Measurements from ENCODE around the gene ARFGAP3.

Gene ARFGAP3, protein sequence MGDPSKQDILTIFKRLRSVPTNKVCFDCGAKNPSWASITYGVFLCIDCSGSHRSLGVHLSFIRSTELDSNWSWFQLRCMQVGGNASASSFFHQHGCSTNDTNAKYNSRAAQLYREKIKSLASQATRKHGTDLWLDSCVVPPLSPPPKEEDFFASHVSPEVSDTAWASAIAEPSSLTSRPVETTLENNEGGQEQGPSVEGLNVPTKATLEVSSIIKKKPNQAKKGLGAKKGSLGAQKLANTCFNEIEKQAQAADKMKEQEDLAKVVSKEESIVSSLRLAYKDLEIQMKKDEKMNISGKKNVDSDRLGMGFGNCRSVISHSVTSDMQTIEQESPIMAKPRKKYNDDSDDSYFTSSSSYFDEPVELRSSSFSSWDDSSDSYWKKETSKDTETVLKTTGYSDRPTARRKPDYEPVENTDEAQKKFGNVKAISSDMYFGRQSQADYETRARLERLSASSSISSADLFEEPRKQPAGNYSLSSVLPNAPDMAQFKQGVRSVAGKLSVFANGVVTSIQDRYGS

GRCh38 chr22:42856865-42857704 lies at the start of gene ARFGAP3:
Gene ARFGAP3 (minus strand): TSS chr22:42857273. CDS start chr22:42857182, 91 bp downstream.
- peak; percentile 93 for DNase-seq (ENCODE audit: low spot score)

DNA sequence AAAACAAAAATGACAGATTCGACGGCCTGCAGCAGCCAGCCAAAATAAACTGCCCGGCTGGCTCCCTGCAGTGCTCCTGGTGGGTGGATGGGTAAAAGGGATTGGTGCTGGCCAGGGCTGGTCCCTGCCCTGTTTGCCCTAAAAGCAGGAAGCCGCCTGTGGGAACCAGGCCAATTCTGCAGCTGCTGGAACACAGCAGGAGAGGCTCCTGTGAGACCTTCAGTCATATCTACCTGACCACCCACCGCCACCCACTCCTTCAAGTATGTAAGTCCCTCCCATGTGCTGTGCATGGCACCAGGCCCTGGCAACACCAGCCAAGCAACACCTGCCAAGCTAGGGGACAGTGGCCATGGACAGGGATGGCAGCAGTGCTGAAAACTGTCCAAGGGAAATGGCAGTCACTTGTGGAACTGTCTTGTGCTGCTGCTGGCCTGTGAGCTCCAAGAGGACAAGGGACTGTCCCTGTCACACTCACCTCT lies 48.7 kb upstream of the ARFGAP3 start:
- DNase-seq (ENCODE audit: low spot score) = peak; percentile 27

DNA sequence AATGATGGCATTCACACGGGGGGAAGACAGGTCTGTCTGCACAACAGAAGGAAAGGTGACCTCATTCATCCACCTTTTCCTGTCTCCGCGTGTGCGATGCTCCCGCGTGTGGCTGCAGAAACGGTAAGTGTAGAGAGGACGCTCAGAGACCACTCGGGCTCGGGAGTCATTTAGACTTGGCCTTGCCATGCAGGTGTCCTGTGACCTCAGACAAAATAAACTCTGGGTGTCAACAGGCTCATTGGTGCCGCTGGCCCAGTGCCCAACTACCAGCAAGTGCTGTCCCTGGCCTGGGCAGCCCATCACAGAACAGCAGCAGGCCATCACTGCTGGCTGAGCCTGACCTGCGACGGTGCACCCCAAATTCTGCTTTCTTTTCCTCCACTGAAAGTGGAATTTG lies 48.1 kb upstream of the ARFGAP3 start:
- no peak for DNase-seq (ENCODE audit: low spot score)

DNA sequence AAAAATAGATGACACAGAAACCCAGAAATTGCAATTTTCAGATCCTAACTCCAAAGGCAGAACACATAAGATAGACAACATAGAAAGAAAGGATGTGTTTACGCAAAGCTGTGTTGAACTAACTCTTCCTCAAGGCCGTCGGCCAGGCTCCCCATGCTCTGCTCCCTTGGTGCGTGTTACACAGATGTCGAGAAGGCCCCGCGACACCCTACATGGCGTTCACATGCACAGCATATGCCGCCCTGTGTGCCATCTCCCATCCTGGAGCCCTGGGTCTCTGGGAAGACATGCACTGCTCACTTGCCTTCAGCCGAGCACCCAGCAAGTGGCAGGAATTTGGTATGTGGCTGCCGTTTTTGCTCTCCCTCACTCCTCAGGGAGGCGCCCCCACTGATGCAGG lies 47.0 kb upstream of the ARFGAP3 start:
- no peak for DNase-seq (ENCODE audit: low spot score)

DNA sequence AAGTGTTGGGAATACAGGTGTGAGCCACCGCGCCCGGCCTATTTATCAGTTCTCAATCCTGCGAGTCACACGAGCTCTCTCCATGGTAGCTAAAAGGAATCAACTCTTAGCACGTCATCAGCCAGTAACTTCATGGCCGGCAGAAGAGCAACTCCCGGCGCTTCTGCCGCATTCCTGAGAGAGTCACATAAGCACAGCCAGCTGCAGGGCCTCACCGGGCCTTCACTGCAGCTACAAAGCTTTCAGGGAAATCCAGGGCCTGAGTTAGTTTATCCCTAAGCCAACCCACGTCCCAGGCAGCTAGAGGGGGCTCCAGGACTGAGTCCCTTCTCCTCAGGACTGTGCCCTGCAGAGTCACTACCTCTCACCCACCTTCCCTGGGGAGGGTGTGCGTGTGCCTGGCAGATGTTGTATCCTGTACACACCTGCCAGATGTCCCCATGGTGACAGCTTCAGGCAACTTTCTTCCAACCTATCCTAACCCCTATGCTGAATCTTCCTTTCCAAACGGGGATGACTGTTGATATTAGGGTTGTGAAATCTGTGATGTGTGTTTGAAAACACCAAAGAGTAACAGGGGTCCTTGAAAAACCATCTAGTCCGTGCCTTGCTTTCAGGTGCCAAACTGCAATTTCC lies 45.9 kb upstream of the ARFGAP3 start:
- no peak for DNase-seq (ENCODE audit: low spot score)

GRCh38 chr22:42901790-42902508 lies 44.9 kb upstream of the ARFGAP3 start:
- no peak for DNase-seq (ENCODE audit: low spot score)

- DNase-seq (ENCODE audit: low spot score) = no peak
Observed at GRCh38 chr22:42897960-42898359, 40.9 kb upstream of the ARFGAP3 start.

DNA sequence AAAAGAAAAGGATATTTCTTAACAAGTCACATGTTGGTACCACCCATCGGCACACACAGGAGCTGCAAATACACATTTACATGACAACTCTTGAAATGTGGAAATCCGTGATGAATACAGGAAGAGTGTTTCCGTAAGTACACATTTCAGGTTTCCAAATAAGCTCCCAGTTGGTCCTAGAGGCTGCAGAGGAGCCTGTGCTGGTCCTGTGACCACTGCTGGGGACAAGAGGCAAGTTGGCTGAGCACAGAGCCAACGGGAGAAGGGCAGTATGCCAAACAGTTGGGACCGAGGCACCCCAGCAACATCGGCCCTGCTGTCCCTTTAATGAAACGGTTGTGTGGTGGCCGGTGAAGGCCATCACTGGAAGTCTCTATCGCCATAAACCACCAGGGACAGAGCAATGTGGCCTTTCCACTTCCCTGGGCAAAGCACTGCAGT lies 38.5 kb upstream of the ARFGAP3 start:
- no peak for DNase-seq (ENCODE audit: low spot score)

- no peak for DNase-seq (ENCODE audit: low spot score)
Observed at GRCh38 chr22:42895087-42895486, 38.0 kb upstream of the ARFGAP3 start.

DNA sequence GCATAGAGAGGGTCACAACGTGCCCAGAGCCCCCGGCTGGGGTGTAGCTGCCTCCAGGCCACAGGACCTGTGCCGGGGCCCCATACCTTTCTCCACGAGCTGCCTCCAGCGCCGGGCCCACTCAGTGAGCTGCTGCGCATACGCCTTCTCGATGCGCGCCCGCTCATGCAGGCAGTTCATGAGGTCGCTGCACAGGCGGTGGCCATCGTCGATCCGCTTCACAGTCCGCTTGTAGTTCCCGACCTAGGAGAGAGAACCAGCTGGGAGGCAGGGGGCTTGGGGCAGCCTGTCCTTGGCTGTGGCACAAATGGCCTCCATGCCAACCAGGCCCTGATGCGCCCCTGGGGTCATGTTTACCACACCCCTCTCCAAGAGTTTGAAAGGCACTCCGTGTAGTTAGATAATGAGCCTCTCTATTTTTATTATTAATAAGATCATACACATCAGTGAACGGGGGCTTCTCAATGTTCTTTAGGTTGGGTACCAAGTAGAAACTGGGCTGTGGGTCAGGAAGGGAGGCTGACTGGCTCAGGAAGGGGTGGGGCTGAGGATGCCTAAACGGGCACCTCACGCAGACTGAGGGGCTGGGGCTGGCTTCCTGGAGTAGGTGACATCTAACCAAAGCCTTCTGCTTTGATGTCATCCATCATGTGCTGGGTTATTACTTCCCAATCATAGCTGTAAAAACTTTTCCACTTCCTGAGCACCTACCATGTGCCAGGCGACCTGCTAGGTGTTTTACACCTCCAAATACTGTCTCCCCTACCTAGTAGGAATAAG lies 36.5 kb upstream of the ARFGAP3 start:
- no peak for DNase-seq (ENCODE audit: low spot score)

DNA sequence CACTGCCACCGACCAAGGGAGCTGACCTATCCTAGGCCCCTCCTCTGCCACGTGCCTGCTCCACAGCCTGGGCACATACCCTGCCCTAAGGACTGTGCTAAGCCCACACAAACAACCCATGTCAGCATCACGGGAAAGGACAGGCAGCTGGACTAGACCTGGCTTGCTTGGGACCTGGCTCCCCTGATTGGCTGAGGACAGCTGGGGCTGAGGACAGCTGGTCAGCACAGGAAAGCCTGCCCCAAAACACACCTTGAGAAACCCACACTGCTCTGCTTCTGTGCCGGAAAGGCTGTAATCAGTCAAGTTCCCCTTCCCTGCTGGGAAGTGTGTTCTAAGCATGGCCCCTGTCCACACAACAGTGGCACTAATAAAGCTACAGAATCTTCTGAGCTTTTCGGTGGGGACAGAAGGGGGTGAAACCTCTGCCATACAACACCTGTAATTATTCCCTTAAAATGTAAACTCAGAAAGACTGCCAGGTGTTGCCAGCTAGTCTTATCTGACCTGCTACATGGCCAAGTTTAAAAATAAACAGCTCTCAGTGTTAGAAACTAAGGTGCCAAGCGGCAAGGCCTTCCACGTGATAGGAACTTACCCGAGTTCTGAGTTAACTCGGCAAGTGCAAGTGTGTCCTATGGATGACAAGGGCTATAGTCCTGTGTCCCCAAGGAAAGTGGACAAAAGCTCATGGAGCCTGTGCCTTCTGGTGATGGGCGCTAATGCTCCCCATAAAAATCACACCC lies 35.7 kb upstream of the ARFGAP3 start:
- DNase-seq (ENCODE audit: low spot score) = no peak

DNA sequence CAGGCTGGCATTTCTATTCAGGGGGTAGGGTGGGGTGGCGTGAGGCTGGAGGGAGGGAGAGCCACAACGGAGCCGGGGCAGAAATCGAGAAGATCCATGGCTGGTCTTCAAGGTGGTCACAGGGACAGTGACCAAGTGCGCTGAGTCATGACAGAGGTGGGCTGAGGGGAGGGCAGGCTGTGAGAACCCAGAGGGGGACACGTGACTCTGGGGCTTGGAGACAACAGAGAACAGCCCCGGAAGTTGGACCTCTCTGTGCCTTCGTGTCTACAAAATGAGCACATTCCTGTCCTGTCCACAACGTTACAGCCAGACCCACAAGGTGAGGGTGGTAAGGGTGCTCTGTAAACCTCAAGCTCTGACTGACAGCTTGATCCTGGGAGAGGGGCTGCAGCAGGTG lies 35.1 kb upstream of the ARFGAP3 start:
- no peak for DNase-seq (ENCODE audit: low spot score)

DNA sequence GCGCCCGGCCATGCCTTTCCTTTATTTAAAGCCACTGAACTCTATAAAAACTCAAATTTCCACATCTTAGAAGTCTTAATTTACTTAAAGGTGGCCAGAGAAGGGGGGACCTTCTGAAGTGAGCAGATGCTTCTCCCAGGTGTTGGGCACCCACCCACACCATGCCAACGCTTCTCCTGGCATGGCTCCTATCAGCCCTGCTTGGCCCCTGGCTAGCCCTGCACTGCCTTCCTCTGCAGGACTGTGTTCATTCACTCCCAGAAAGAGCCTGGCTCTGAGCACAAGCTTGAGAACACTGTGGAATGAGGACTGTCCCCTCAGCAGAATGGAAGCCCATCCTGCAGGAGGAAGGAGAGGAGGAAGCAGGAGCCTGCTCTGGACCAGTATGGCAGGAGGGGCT lies 34.6 kb upstream of the ARFGAP3 start:
- DNase-seq (ENCODE audit: low spot score) = no peak

- no peak for DNase-seq (ENCODE audit: low spot score)
Observed at GRCh38 chr22:42891008-42891407, 33.9 kb upstream of the ARFGAP3 start.

DNA sequence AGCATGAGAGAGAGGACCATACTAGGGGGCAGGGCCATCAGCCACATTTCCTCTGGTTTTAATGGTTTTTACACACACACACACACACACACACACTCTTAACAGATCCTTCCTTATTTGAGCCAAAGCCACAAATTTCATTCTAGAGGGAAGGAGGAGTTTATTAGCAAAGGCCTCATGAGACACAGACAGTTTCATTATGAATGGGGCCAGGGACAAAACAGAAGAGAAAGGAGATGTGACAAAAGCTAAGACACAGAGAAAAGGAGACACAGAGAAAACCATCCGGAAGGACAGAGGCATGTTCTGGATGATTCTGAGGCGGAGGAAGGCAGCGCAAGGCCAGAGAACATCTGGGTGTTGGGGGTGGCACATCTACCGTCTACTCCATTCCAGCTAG lies 32.2 kb upstream of the ARFGAP3 start:
- DNase-seq (ENCODE audit: low spot score) = no peak

GRCh38 chr22:42887523-42888507 lies 30.7 kb upstream of the ARFGAP3 start:
- peak; percentile 79 for DNase-seq (ENCODE audit: low spot score)

GRCh38 chr22:42887120-42887519 lies 30.0 kb upstream of the ARFGAP3 start:
- peak; percentile 25 for DNase-seq (ENCODE audit: low spot score)

- DNase-seq (ENCODE audit: low spot score) = peak; percentile 21
Observed at GRCh38 chr22:42885446-42885845, 28.4 kb upstream of the ARFGAP3 start.

Measured in kidney tubule cell (primary cell).